Adipocyte (in vitro differentiated cells): ENCODE data around the gene PRDX1.

Source experiments
- DNase-seq: peaks from one replicate; pipeline ENCODE4 v3.0.0-alpha.2; 2015; ENCODE audit warnings: low read depth
- H3K27me3 ChIP-seq: replicated peaks from 2 replicates; pipeline ENCODE4 v1.7.0; 2013; ENCODE audit warnings: mild to moderate bottlenecking, low read length, moderate library complexity; ENCODE audit not compliant: control insufficient read depth, insufficient read depth
- H3K36me3 ChIP-seq: 2 replicates; pipeline ENCODE4 v1.7.0; 2013; ENCODE audit warnings: low read length, mild to moderate bottlenecking, moderate library complexity; ENCODE audit not compliant: control insufficient read depth, insufficient read depth, severe bottlenecking
- H3K4me1 ChIP-seq: 2 replicates; pipeline ENCODE4 v1.7.0; 2013; ENCODE audit warnings: mild to moderate bottlenecking, low read length, moderate library complexity; ENCODE audit not compliant: control insufficient read depth, insufficient read depth
- H3K4me3 ChIP-seq: 2 replicates; pipeline ENCODE4 v1.7.0; 2013; ENCODE audit warnings: mild to moderate bottlenecking, low read length, moderate library complexity
- H3K9ac ChIP-seq: 2 replicates; pipeline ENCODE4 v1.7.0; 2013; ENCODE audit warnings: mild to moderate bottlenecking, low read length, moderate library complexity
- H3K9me3 ChIP-seq: 2 replicates; pipeline ENCODE4 v1.7.0; 2013; ENCODE audit warnings: mild to moderate bottlenecking, low read length, moderate library complexity; ENCODE audit not compliant: control insufficient read depth

PRDX1 gene

GRCh38 chr1:45521413-45522323, at the start of gene PRDX1:
Gene PRDX1, minus strand, starts transcription at chr1:45521884. Its CDS starts 2,841 bp downstream, at chr1:45519043.
- peak within 1 kb of the TSS; percentile 92 for H3K4me3 ChIP-seq
- H3K27me3 ChIP-seq = no peaks in the 10 kb centered on the region
- peaks cover 18% of the 10 kb centered on the region for H3K4me1 ChIP-seq
- peak; percentile 98 for DNase-seq
- H3K36me3 ChIP-seq = peaks cover 18% of the 10 kb centered on the region
- H3K9ac ChIP-seq = peak within 1 kb of the TSS; percentile 94
- no peaks in the 10 kb centered on the region for H3K9me3 ChIP-seq

- H3K36me3 ChIP-seq = peaks cover 40% of the 10 kb centered on the region
Observed at GRCh38 chr1:45570631-45571030, 48.9 kb upstream of the PRDX1 start.

GRCh38 chr1:45569962-45570581, 48.4 kb upstream of the PRDX1 start:
- peaks cover 40% of the 10 kb centered on the region for H3K36me3 ChIP-seq
- peak; percentile 89 for DNase-seq

More at GRCh38 chr1:45570631-45571030, 48.9 kb upstream of the PRDX1 start:
- Histone ChIP-seq H3K4me3 (no peak overlapping the region), H3K9me3 (no peaks in the 10 kb centered on the region), H3K9ac (no peak overlapping the region), H3K27me3 (no peaks in the 10 kb centered on the region), H3K4me1 (no peaks in the 10 kb centered on the region)
- DNase-seq = no peak

GRCh38 chr1:45569571-45569961, 47.9 kb upstream of the PRDX1 start:
- Histone ChIP-seq H3K9me3 (no peaks in the 10 kb centered on the region), H3K36me3 (peaks cover 40% of the 10 kb centered on the region), H3K9ac (no peak overlapping the region), H3K4me1 (no peaks in the 10 kb centered on the region), H3K27me3 (no peaks in the 10 kb centered on the region), H3K4me3 (no peak overlapping the region)
- DNase-seq = no peak

More at GRCh38 chr1:45569962-45570581, 48.4 kb upstream of the PRDX1 start:
- Histone ChIP-seq H3K4me1 (no peaks in the 10 kb centered on the region), H3K9me3 (no peaks in the 10 kb centered on the region), H3K4me3 (no peak overlapping the region), H3K9ac (no peak overlapping the region), H3K27me3 (no peaks in the 10 kb centered on the region)

- no peak for DNase-seq
- Histone ChIP-seq H3K36me3 (peaks cover 46% of the 10 kb centered on the region), H3K9me3 (no peaks in the 10 kb centered on the region), H3K9ac (no peak overlapping the region), H3K4me3 (no peak overlapping the region), H3K27me3 (no peaks in the 10 kb centered on the region), H3K4me1 (peaks cover 9% of the 10 kb centered on the region)
Observed at GRCh38 chr1:45568421-45568820, 46.7 kb upstream of the PRDX1 start.

GRCh38 chr1:45567911-45568310, 46.2 kb upstream of the PRDX1 start:
- peaks cover 48% of the 10 kb centered on the region for H3K36me3 ChIP-seq
- H3K9me3 ChIP-seq = no peaks in the 10 kb centered on the region
- DNase-seq = no peak
- H3K27me3 ChIP-seq = no peaks in the 10 kb centered on the region
- H3K4me3 ChIP-seq = no peak overlapping the region
- peaks cover 9% of the 10 kb centered on the region for H3K4me1 ChIP-seq
- no peak overlapping the region for H3K9ac ChIP-seq

- Histone ChIP-seq H3K9ac (no peak overlapping the region), H3K36me3 (peaks cover 56% of the 10 kb centered on the region), H3K4me3 (no peak overlapping the region), H3K4me1 (peaks cover 9% of the 10 kb centered on the region), H3K9me3 (no peaks in the 10 kb centered on the region), H3K27me3 (no peaks in the 10 kb centered on the region)
- DNase-seq = no peak
Observed at GRCh38 chr1:45566722-45567121, 45.0 kb upstream of the PRDX1 start.

- H3K36me3 ChIP-seq = peaks cover 47% of the 10 kb centered on the region
- H3K9me3 ChIP-seq = no peaks in the 10 kb centered on the region
- no peaks in the 10 kb centered on the region for H3K27me3 ChIP-seq
- no peak for DNase-seq
- peak overlapping the region; percentile 55 for H3K9ac ChIP-seq
- H3K4me1 ChIP-seq = peaks cover 9% of the 10 kb centered on the region
- no peak overlapping the region for H3K4me3 ChIP-seq
Observed at GRCh38 chr1:45563843-45564242, 42.2 kb upstream of the PRDX1 start.

- H3K4me1 ChIP-seq = no peaks in the 10 kb centered on the region
- no peak overlapping the region for H3K9ac ChIP-seq
- peaks cover 16% of the 10 kb centered on the region for H3K36me3 ChIP-seq
- peak; percentile 14 for DNase-seq
- no peaks in the 10 kb centered on the region for H3K9me3 ChIP-seq
- no peak overlapping the region for H3K4me3 ChIP-seq
- H3K27me3 ChIP-seq = no peaks in the 10 kb centered on the region
Observed at GRCh38 chr1:45557422-45557944, 35.8 kb upstream of the PRDX1 start.

GRCh38 chr1:45554198-45554597, 32.5 kb upstream of the PRDX1 start:
- peaks cover 4% of the 10 kb centered on the region for H3K36me3 ChIP-seq
- peaks cover 8% of the 10 kb centered on the region for H3K4me1 ChIP-seq
- no peak overlapping the region for H3K4me3 ChIP-seq
- H3K9ac ChIP-seq = no peak overlapping the region
- no peak for DNase-seq
- H3K27me3 ChIP-seq = no peaks in the 10 kb centered on the region
- H3K9me3 ChIP-seq = no peaks in the 10 kb centered on the region

- Histone ChIP-seq H3K4me1 (peaks cover 8% of the 10 kb centered on the region), H3K9ac (peak overlapping the region; percentile 92), H3K36me3 (no peaks in the 10 kb centered on the region), H3K4me3 (peak overlapping the region; percentile 92), H3K9me3 (no peaks in the 10 kb centered on the region), H3K27me3 (no peaks in the 10 kb centered on the region)
- DNase-seq = no peak
Observed at GRCh38 chr1:45552331-45552730, 30.6 kb upstream of the PRDX1 start.
